Hindlimb muscle (tissue), 1 donor: ENCODE measurements around the gene PHF2. TPM values are rescaled to one million over a fixed set of nuclear protein-coding genes. Genes with fewer than 3 reads are reported as not detected.
A peak's percentile ranks its signal among the peaks of the same experiment; 100 is the strongest.

ENCODE experiments used
- DNase-seq: peaks from one replicate; pipeline ENCODE4 v3.0.0-alpha.2; 2013
- polyA plus RNA-seq: library from polyadenylated mRNA; unstranded; fragments of 120-200 nt; gene quantifications from one replicate; pipeline ENCODE4 v1.2.1, GENCODE V29; 2013; ENCODE audit not compliant: insufficient read length

Gene PHF2
- polyA plus RNA-seq, 1 donor, result 40.8 TPM

GRCh38 chr9:93569621-93570174 is 6.7 kb upstream of the PHF2 start:
- DNase-seq, result no peak

- no peak for DNase-seq
Observed at GRCh38 chr9:93572221-93572620, 4.2 kb upstream of the PHF2 start.

- no peak for DNase-seq
Observed at GRCh38 chr9:93572636-93573515, 3.5 kb upstream of the PHF2 start.

- no peak for DNase-seq
Observed at GRCh38 chr9:93573516-93573828, 2.9 kb upstream of the PHF2 start.

GRCh38 chr9:93574091-93574899 is 2.1 kb upstream of the PHF2 start:
- DNase-seq, result no peak

- DNase-seq, result no peak
Observed at GRCh38 chr9:93574900-93575795, 1.2 kb upstream of the PHF2 start.

- DNase-seq, result peak; percentile 50
Observed at GRCh38 chr9:93575796-93576257, 557 bp upstream of the PHF2 start.

GRCh38 chr9:93577078-93577974 is 942 bp downstream of the PHF2 start:
- peak; percentile 50 for DNase-seq

- DNase-seq, result no peak
Observed at GRCh38 chr9:93577975-93578682, 1.7 kb downstream of the PHF2 start.

GRCh38 chr9:93578844-93579243 is 2.5 kb downstream of the PHF2 start:
- DNase-seq, result no peak

- DNase-seq, result no peak
Observed at GRCh38 chr9:93579711-93580516, 3.5 kb downstream of the PHF2 start.

- DNase-seq, result no peak
Observed at GRCh38 chr9:93580654-93581380, 4.4 kb downstream of the PHF2 start.

- no peak for DNase-seq
Observed at GRCh38 chr9:93582115-93582514, 5.7 kb downstream of the PHF2 start.

- no peak for DNase-seq
Observed at GRCh38 chr9:93582550-93582949, 6.2 kb downstream of the PHF2 start.

- DNase-seq, result no peak
Observed at GRCh38 chr9:93585259-93585658, 8.9 kb downstream of the PHF2 start.

- DNase-seq, result no peak
Observed at GRCh38 chr9:93585695-93586094, 9.3 kb downstream of the PHF2 start.

GRCh38 chr9:93586290-93587057 is 10.1 kb downstream of the PHF2 start:
- no peak for DNase-seq

GRCh38 chr9:93587284-93587650 is 10.9 kb downstream of the PHF2 start:
- DNase-seq, result no peak
